ENCODE data around the gene UCK2. TPM values are rescaled to one million over a fixed set of nuclear protein-coding genes. Genes with fewer than 3 reads are reported as not detected.

Gene UCK2
- total and polyA plus RNA-seq, 5 donors from 2014 or later = 5.5 to 12.8 (median 9.9) TPM

GRCh38 chr1:165905853-165906252 is 78.4 kb downstream of the UCK2 start:
- no peaks in the 10 kb centered on the region for H3K9me3 ChIP-seq (ENCODE audit: control insufficient read depth in 2 of 2, low read length in 2 of 2)
- Mint-ChIP-seq H3K4me1 (peaks cover 0 to 6% (median 3%) of the 10 kb centered on the region in 4 donors), H3K4me3 (no peak overlapping the region), H3K9me3 (no peaks in the 10 kb centered on the region), H3K36me3 (peaks cover 23% of the 10 kb centered on the region), H3K27ac (peak overlapping the region in 1 of 3 donors; percentile 57), H3K27me3 (no peaks in the 10 kb centered on the region)
- no peaks in the 10 kb centered on the region for H3K27me3 ChIP-seq (ENCODE audit: control insufficient read depth, insufficient read depth, low read length)
- ATAC-seq (ENCODE audit: low read depth in 2 of 2) = peak; percentile 37 to 48
- peaks cover 3% of the 10 kb centered on the region for H3K4me1 ChIP-seq (ENCODE audit: control insufficient read depth, insufficient read depth, low read length, poor library complexity, severe bottlenecking)
- no peak overlapping the region for H3K4me3 ChIP-seq (ENCODE audit: low read depth, low read length)
- H3K36me3 ChIP-seq (ENCODE audit: control insufficient read depth, insufficient read depth, low read length) = peaks cover 17% of the 10 kb centered on the region
- no peak overlapping the region for H3K27ac ChIP-seq (ENCODE audit: insufficient read depth, low read length, poor library complexity, severe bottlenecking)
- peak in 1 of 3 donors; percentile 36 for DNase-seq

GRCh38 chr1:165907256-165907857 is 79.9 kb downstream of the UCK2 start:
- no peaks in the 10 kb centered on the region for H3K9me3 Mint-ChIP-seq
- ATAC-seq (ENCODE audit: low read depth in 2 of 2) (no peak), DNase-seq (no peak)
- H3K27me3 ChIP-seq (ENCODE audit: control insufficient read depth, insufficient read depth, low read length) = no peaks in the 10 kb centered on the region
- H3K27ac ChIP-seq (ENCODE audit: insufficient read depth, low read length, poor library complexity, severe bottlenecking) = no peak overlapping the region
- no peak overlapping the region for H3K4me3 ChIP-seq (ENCODE audit: low read depth, low read length)
- peaks cover 3% of the 10 kb centered on the region for H3K4me1 ChIP-seq (ENCODE audit: control insufficient read depth, insufficient read depth, low read length, poor library complexity, severe bottlenecking)
- no peak overlapping the region for H3K27ac Mint-ChIP-seq
- peaks cover 23% of the 10 kb centered on the region for H3K36me3 Mint-ChIP-seq
- no peak overlapping the region for H3K4me3 Mint-ChIP-seq
- H3K4me1 Mint-ChIP-seq = peaks cover 0 to 6% (median 3%) of the 10 kb centered on the region in 4 donors
- H3K9me3 ChIP-seq (ENCODE audit: control insufficient read depth in 2 of 2, low read length in 2 of 2) = no peaks in the 10 kb centered on the region
- H3K27me3 Mint-ChIP-seq = no peaks in the 10 kb centered on the region
- H3K36me3 ChIP-seq (ENCODE audit: control insufficient read depth, insufficient read depth, low read length) = peaks cover 17% of the 10 kb centered on the region

- Mint-ChIP-seq H3K27me3 (no peaks in the 10 kb centered on the region), H3K4me3 (no peak overlapping the region), H3K27ac (no peak overlapping the region), H3K4me1 (peaks cover under 1 to 7% (median 4%) of the 10 kb centered on the region in 4 donors), H3K9me3 (no peaks in the 10 kb centered on the region), H3K36me3 (peaks cover 12% of the 10 kb centered on the region)
- Histone ChIP-seq H3K27me3 (ENCODE audit: control insufficient read depth, insufficient read depth, low read length) (no peaks in the 10 kb centered on the region), H3K4me1 (ENCODE audit: control insufficient read depth, insufficient read depth, low read length, poor library complexity, severe bottlenecking) (peaks cover 5% of the 10 kb centered on the region), H3K9me3 (ENCODE audit: control insufficient read depth in 2 of 2, low read length in 2 of 2) (no peaks in the 10 kb centered on the region), H3K4me3 (ENCODE audit: low read depth, low read length) (no peak overlapping the region), H3K36me3 (ENCODE audit: control insufficient read depth, insufficient read depth, low read length) (peaks cover 11% of the 10 kb centered on the region), H3K27ac (ENCODE audit: insufficient read depth, low read length, poor library complexity, severe bottlenecking) (no peak overlapping the region)
- DNase-seq = no peak
- no peak for ATAC-seq (ENCODE audit: low read depth in 2 of 2)
Observed at GRCh38 chr1:165910764-165911421, 83.5 kb downstream of the UCK2 start.

- Histone ChIP-seq H3K9me3 (ENCODE audit: control insufficient read depth in 2 of 2, low read length in 2 of 2) (no peaks in the 10 kb centered on the region), H3K4me1 (ENCODE audit: control insufficient read depth, insufficient read depth, low read length, poor library complexity, severe bottlenecking) (peaks cover 3% of the 10 kb centered on the region), H3K27ac (ENCODE audit: insufficient read depth, low read length, poor library complexity, severe bottlenecking) (no peak overlapping the region), H3K27me3 (ENCODE audit: control insufficient read depth, insufficient read depth, low read length) (no peaks in the 10 kb centered on the region), H3K36me3 (ENCODE audit: control insufficient read depth, insufficient read depth, low read length) (peaks cover 11% of the 10 kb centered on the region), H3K4me3 (ENCODE audit: low read depth, low read length) (no peak overlapping the region)
- H3K27ac Mint-ChIP-seq = no peak overlapping the region
- no peak for DNase-seq
- peaks cover 10% of the 10 kb centered on the region for H3K36me3 Mint-ChIP-seq
- ATAC-seq (ENCODE audit: low read depth in 2 of 2) = no peak
- no peak overlapping the region for H3K4me3 Mint-ChIP-seq
- no peaks in the 10 kb centered on the region for H3K27me3 Mint-ChIP-seq
- peaks cover 0 to 7% (median 4%) of the 10 kb centered on the region in 4 donors for H3K4me1 Mint-ChIP-seq
- H3K9me3 Mint-ChIP-seq = no peaks in the 10 kb centered on the region
Observed at GRCh38 chr1:165911609-165912281, 84.3 kb downstream of the UCK2 start.

GRCh38 chr1:165912638-165913037 is 85.2 kb downstream of the UCK2 start:
- H3K27me3 ChIP-seq (ENCODE audit: control insufficient read depth, insufficient read depth, low read length) = no peaks in the 10 kb centered on the region
- Mint-ChIP-seq H3K27ac (no peak overlapping the region), H3K36me3 (peaks cover 6% of the 10 kb centered on the region), H3K9me3 (no peaks in the 10 kb centered on the region), H3K4me3 (no peak overlapping the region), H3K27me3 (no peaks in the 10 kb centered on the region), H3K4me1 (peaks cover 0 to 7% (median 4%) of the 10 kb centered on the region in 4 donors)
- H3K4me1 ChIP-seq (ENCODE audit: control insufficient read depth, insufficient read depth, low read length, poor library complexity, severe bottlenecking) = peaks cover 3% of the 10 kb centered on the region
- ATAC-seq (ENCODE audit: low read depth in 2 of 2) (no peak), DNase-seq (no peak)
- H3K36me3 ChIP-seq (ENCODE audit: control insufficient read depth, insufficient read depth, low read length) = peaks cover 6% of the 10 kb centered on the region
- no peak overlapping the region for H3K27ac ChIP-seq (ENCODE audit: insufficient read depth, low read length, poor library complexity, severe bottlenecking)
- H3K9me3 ChIP-seq (ENCODE audit: control insufficient read depth in 2 of 2, low read length in 2 of 2) = no peaks in the 10 kb centered on the region
- H3K4me3 ChIP-seq (ENCODE audit: low read depth, low read length) = no peak overlapping the region

GRCh38 chr1:165914136-165914798 is 86.9 kb downstream of the UCK2 start:
- Histone ChIP-seq H3K9me3 (ENCODE audit: control insufficient read depth in 2 of 2, low read length in 2 of 2) (no peaks in the 10 kb centered on the region), H3K27me3 (ENCODE audit: control insufficient read depth, insufficient read depth, low read length) (no peaks in the 10 kb centered on the region), H3K4me3 (ENCODE audit: low read depth, low read length) (no peak overlapping the region), H3K27ac (ENCODE audit: insufficient read depth, low read length, poor library complexity, severe bottlenecking) (no peak overlapping the region), H3K4me1 (ENCODE audit: control insufficient read depth, insufficient read depth, low read length, poor library complexity, severe bottlenecking) (peaks cover 3% of the 10 kb centered on the region), H3K36me3 (ENCODE audit: control insufficient read depth, insufficient read depth, low read length) (no peaks in the 10 kb centered on the region)
- Mint-ChIP-seq H3K27me3 (no peaks in the 10 kb centered on the region), H3K4me3 (no peak overlapping the region), H3K27ac (no peak overlapping the region), H3K4me1 (peaks cover 0 to 7% (median 4%) of the 10 kb centered on the region in 4 donors), H3K36me3 (no peaks in the 10 kb centered on the region), H3K9me3 (no peaks in the 10 kb centered on the region)
- DNase-seq = peak; percentile 51 to 83 (median 76)
- peak; percentile 77 to 81 for ATAC-seq (ENCODE audit: low read depth in 2 of 2)

- Mint-ChIP-seq H3K27me3 (no peaks in the 10 kb centered on the region), H3K4me1 (peaks cover 0 to 7% (median 4%) of the 10 kb centered on the region in 4 donors), H3K9me3 (no peaks in the 10 kb centered on the region), H3K27ac (peak overlapping the region in 1 of 3 donors; percentile 19), H3K36me3 (no peaks in the 10 kb centered on the region), H3K4me3 (no peak overlapping the region)
- Histone ChIP-seq H3K9me3 (ENCODE audit: control insufficient read depth in 2 of 2, low read length in 2 of 2) (no peaks in the 10 kb centered on the region), H3K36me3 (ENCODE audit: control insufficient read depth, insufficient read depth, low read length) (no peaks in the 10 kb centered on the region), H3K4me1 (ENCODE audit: control insufficient read depth, insufficient read depth, low read length, poor library complexity, severe bottlenecking) (peaks cover 3% of the 10 kb centered on the region), H3K27ac (ENCODE audit: insufficient read depth, low read length, poor library complexity, severe bottlenecking) (no peak overlapping the region), H3K4me3 (ENCODE audit: low read depth, low read length) (no peak overlapping the region), H3K27me3 (ENCODE audit: control insufficient read depth, insufficient read depth, low read length) (no peaks in the 10 kb centered on the region)
- no peak for ATAC-seq (ENCODE audit: low read depth in 2 of 2)
- no peak for DNase-seq
Observed at GRCh38 chr1:165915480-165915879, 88.1 kb downstream of the UCK2 start.

Measured in CD4-positive, CD25-positive, alpha-beta regulatory T cell (primary cell).